Measurements from ENCODE around the gene ABCC9.
"Not testable (repeated sequence)": the region's sequence is repeated elsewhere in the genome, so short reads cannot be mapped to it uniquely, and the experiment has no call there.

Gene ABCC9

GRCh38 chr12:21819678-21820077 lies 121.5 kb downstream of the ABCC9 start:
- CTCF ChIA-PET = no interaction called here
- no peak for DNase-seq (ENCODE audit: extremely low spot score)
- TF ChIP-seq SUZ12 (IDR thresholded peaks at IDR 0.05) (no peak), NFRKB (IDR thresholded peaks at IDR 0.05) (no peak), FOXM1 (IDR thresholded peaks at IDR 0.05; ENCODE audit: borderline replicate concordance) (no peak), ZNF384 (IDR thresholded peaks at IDR 0.05) (no peak), LEF1 (IDR thresholded peaks at IDR 0.05; ENCODE audit: borderline replicate concordance) (no peak), SP1 (IDR thresholded peaks at IDR 0.05) (no peak), CTBP1 (IDR thresholded peaks at IDR 0.05; ENCODE audit: borderline replicate concordance) (no peak), BHLHE40 (IDR thresholded peaks at IDR 0.05; ENCODE audit: borderline replicate concordance) (no peak), TARDBP (IDR thresholded peaks at IDR 0.05) (no peak)
- POLR2A ChIA-PET = interaction anchor here (1.5 kb wide), 1 partner anchor 45 kb away, joined by 6 read pairs; the partner anchor contains the start of gene KCNJ8

GRCh38 chr12:21819236-21819635 lies 122.0 kb downstream of the ABCC9 start:
- ChIA-PET CTCF (no interaction called here), POLR2A (interaction anchor here (1.5 kb wide), 1 partner anchor 44 kb away, joined by 6 read pairs; the partner anchor contains the start of gene KCNJ8)
- no peak for DNase-seq (ENCODE audit: extremely low spot score)
- TF ChIP-seq FOXK2 (IDR thresholded peaks at IDR 0.05) (no peak), HDGF (IDR thresholded peaks at IDR 0.05; ENCODE audit: borderline replicate concordance) (no peak)

- no peak for TF ChIP-seq ZNF384 (IDR thresholded peaks at IDR 0.05)
- no peak for TF ChIP-seq CTBP1 (IDR thresholded peaks at IDR 0.05; ENCODE audit: borderline replicate concordance)
- no peak for TF ChIP-seq BHLHE40 (IDR thresholded peaks at IDR 0.05; ENCODE audit: borderline replicate concordance)
- no peak for TF ChIP-seq FOXA1 (IDR thresholded peaks at IDR 0.05)
- no peak for TF ChIP-seq NFRKB (IDR thresholded peaks at IDR 0.05)
- TF ChIP-seq SP1 (IDR thresholded peaks at IDR 0.05) = no peak
- no peak for TF ChIP-seq L3MBTL2 (conservative IDR thresholded peaks at IDR 0.05)
- no peak for TF ChIP-seq SUZ12 (IDR thresholded peaks at IDR 0.05)
- no peak for TF ChIP-seq TARDBP (IDR thresholded peaks at IDR 0.05)
- TF ChIP-seq FOXM1 (IDR thresholded peaks at IDR 0.05; ENCODE audit: borderline replicate concordance) = no peak
- ChIA-PET POLR2A (interaction anchor here (1.5 kb wide), 1 partner anchor 44 kb away, joined by 6 read pairs; the partner anchor contains the start of gene KCNJ8), CTCF (interaction anchor here (0.7 kb wide), 1 partner anchor 109 kb away, joined by 8 read pairs; no protein-coding TSS in a partner anchor)
- DNase-seq (ENCODE audit: extremely low spot score) = no peak
Observed at GRCh38 chr12:21818627-21819026, 122.6 kb downstream of the ABCC9 start.

- ChIA-PET POLR2A (no interaction called here), CTCF (no interaction called here)
- no peak for DNase-seq (ENCODE audit: extremely low spot score)
- TF ChIP-seq FOXA1 (IDR thresholded peaks at IDR 0.05) = no peak
- no peak for TF ChIP-seq HDGF (IDR thresholded peaks at IDR 0.05; ENCODE audit: borderline replicate concordance)
- no peak for TF ChIP-seq TARDBP (IDR thresholded peaks at IDR 0.05)
- TF ChIP-seq CTBP1 (IDR thresholded peaks at IDR 0.05; ENCODE audit: borderline replicate concordance) = no peak
Observed at GRCh38 chr12:21815306-21816062, 125.7 kb downstream of the ABCC9 start.

GRCh38 chr12:21814814-21815213 lies 126.4 kb downstream of the ABCC9 start:
- ChIA-PET CTCF (no interaction called here), POLR2A (no interaction called here)
- DNase-seq (ENCODE audit: extremely low spot score) = no peak

GRCh38 chr12:21814327-21814726 lies 126.9 kb downstream of the ABCC9 start:
- DNase-seq (ENCODE audit: extremely low spot score) = no peak
- no peak for TF ChIP-seq TARDBP (IDR thresholded peaks at IDR 0.05)
- no peak for TF ChIP-seq ZNF384 (IDR thresholded peaks at IDR 0.05)
- TF ChIP-seq BHLHE40 (IDR thresholded peaks at IDR 0.05; ENCODE audit: borderline replicate concordance) = no peak
- no peak for TF ChIP-seq FOXK2 (IDR thresholded peaks at IDR 0.05)
- TF ChIP-seq CTBP1 (IDR thresholded peaks at IDR 0.05; ENCODE audit: borderline replicate concordance) = no peak
- ChIA-PET CTCF (no interaction called here), POLR2A (no interaction called here)

More at GRCh38 chr12:21814814-21815213, 126.4 kb downstream of the ABCC9 start:
- TF ChIP-seq CTBP1 (IDR thresholded peaks at IDR 0.05; ENCODE audit: borderline replicate concordance) (no peak), FOXM1 (IDR thresholded peaks at IDR 0.05; ENCODE audit: borderline replicate concordance) (no peak), ZNF384 (IDR thresholded peaks at IDR 0.05) (no peak), FOXK2 (IDR thresholded peaks at IDR 0.05) (no peak), SUZ12 (IDR thresholded peaks at IDR 0.05) (no peak), BHLHE40 (IDR thresholded peaks at IDR 0.05; ENCODE audit: borderline replicate concordance) (no peak), NFRKB (IDR thresholded peaks at IDR 0.05) (no peak), HDGF (IDR thresholded peaks at IDR 0.05; ENCODE audit: borderline replicate concordance) (no peak), FOXA1 (IDR thresholded peaks at IDR 0.05) (no peak), ARNT (IDR thresholded peaks at IDR 0.05) (no peak)

- TF ChIP-seq PKNOX1 (IDR thresholded peaks at IDR 0.05) (no peak), FOXA1 (IDR thresholded peaks at IDR 0.05) (no peak), ELF4 (IDR thresholded peaks at IDR 0.05) (no peak), SP1 (IDR thresholded peaks at IDR 0.05) (no peak), TARDBP (IDR thresholded peaks at IDR 0.05) (no peak), NFRKB (IDR thresholded peaks at IDR 0.05) (no peak), FOXK2 (IDR thresholded peaks at IDR 0.05) (no peak)
- CTCF ChIA-PET = no interaction called here
- no peak for DNase-seq (ENCODE audit: extremely low spot score)
- POLR2A ChIA-PET = no interaction called here
Observed at GRCh38 chr12:21813751-21814150, 127.5 kb downstream of the ABCC9 start.

- TF ChIP-seq ELF4 (IDR thresholded peaks at IDR 0.05) (no peak), BHLHE40 (IDR thresholded peaks at IDR 0.05; ENCODE audit: borderline replicate concordance) (no peak), SUZ12 (IDR thresholded peaks at IDR 0.05) (no peak), FOXM1 (IDR thresholded peaks at IDR 0.05; ENCODE audit: borderline replicate concordance) (no peak), SP1 (IDR thresholded peaks at IDR 0.05) (no peak), PKNOX1 (IDR thresholded peaks at IDR 0.05) (no peak), TARDBP (IDR thresholded peaks at IDR 0.05) (no peak), FOXA1 (IDR thresholded peaks at IDR 0.05) (no peak), LEF1 (IDR thresholded peaks at IDR 0.05; ENCODE audit: borderline replicate concordance) (no peak), FOXK2 (IDR thresholded peaks at IDR 0.05) (no peak), CTBP1 (IDR thresholded peaks at IDR 0.05; ENCODE audit: borderline replicate concordance) (no peak), ZNF384 (IDR thresholded peaks at IDR 0.05) (no peak), ARNT (IDR thresholded peaks at IDR 0.05) (no peak), NFRKB (IDR thresholded peaks at IDR 0.05) (no peak), HDGF (IDR thresholded peaks at IDR 0.05; ENCODE audit: borderline replicate concordance) (no peak)
- DNase-seq (ENCODE audit: extremely low spot score) = no peak
- ChIA-PET CTCF (no interaction called here), POLR2A (interaction anchor here (0.7 kb wide), 1 partner anchor 142 kb away, joined by 3 read pairs; no protein-coding TSS in a partner anchor)
Observed at GRCh38 chr12:21813125-21813524, 128.1 kb downstream of the ABCC9 start.

GRCh38 chr12:21812340-21812739 lies 128.9 kb downstream of the ABCC9 start:
- DNase-seq (ENCODE audit: extremely low spot score); POLR2A ChIA-PET; CTCF ChIA-PET: not testable (repeated sequence)

Measured in HEK293T (cell line).